ENCODE data around the gene INPP4B. TPM values are rescaled to one million over a fixed set of nuclear protein-coding genes. Genes with fewer than 3 reads are reported as not detected.

INPP4B gene
- polyA plus RNA-seq, 1 of the 3 experiments (the other 2 are of a cell fraction) = 0.08 TPM

DNA sequence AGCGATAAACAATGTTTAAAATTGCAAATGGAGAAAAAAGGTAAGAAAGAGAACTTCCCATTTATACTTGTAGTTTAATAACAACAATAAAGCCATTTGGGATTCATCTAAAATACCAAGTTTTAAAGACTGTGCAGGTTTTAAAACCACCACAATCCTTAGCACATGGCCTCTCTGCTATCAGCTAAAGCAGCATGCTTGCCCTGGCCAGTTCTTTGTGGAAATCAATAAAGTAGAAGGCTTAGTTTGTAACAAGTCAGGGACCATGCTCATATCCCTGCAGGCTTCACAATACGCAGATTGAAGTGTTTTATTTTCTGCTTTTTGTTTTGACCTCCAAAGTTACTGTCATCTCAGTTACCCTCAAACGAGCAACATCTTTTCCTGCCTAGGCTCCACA, 249.5 kb downstream of the INPP4B start (continued):
- TF ChIP-seq, protein P1, sequence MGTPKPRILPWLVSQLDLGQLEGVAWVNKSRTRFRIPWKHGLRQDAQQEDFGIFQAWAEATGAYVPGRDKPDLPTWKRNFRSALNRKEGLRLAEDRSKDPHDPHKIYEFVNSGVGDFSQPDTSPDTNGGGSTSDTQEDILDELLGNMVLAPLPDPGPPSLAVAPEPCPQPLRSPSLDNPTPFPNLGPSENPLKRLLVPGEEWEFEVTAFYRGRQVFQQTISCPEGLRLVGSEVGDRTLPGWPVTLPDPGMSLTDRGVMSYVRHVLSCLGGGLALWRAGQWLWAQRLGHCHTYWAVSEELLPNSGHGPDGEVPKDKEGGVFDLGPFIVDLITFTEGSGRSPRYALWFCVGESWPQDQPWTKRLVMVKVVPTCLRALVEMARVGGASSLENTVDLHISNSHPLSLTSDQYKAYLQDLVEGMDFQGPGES (IDR thresholded peaks at IDR 0.05; ENCODE audit: low read depth, low read length) = no peak
- TF ChIP-seq TAF1 (IDR thresholded peaks at IDR 0.05; ENCODE audit: borderline replicate concordance, low read depth, low read length) = no peak

DNA sequence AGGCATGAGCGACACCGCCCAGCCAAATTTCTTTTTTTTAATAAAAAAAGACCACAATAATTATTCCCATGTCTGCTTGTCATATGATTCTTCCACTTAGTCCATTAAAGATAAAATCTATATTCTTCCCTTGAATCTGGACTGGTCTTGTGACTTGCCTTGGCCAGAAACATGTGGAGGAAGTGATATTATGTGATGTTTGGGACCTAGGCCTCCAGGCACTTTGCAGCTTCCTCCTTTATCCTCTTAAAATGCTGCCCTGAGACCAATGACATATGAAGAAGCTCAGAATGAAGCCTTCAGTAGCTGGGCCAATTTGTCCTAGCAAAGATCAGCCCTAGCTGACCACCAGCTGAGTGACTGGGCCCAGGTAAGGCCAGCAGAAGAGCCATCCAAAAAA, 250.0 kb downstream of the INPP4B start:
- WGBS (ENCODE audit: low lambda C conversion rate) = 97% methylated on average over 2 of the region's 2 CpGs
- Histone ChIP-seq H4K20me1 (ENCODE audit: insufficient read depth) (no peaks in the 10 kb centered on the region), H3K9me2 (no peaks in the 10 kb centered on the region), H3K4me2 (no peak overlapping the region), H3K79me2 (ENCODE audit: insufficient read depth) (no peaks in the 10 kb centered on the region), H3K9me3 (no peaks in the 10 kb centered on the region), H3K36me3 (replicated peaks in 1 of 2; ENCODE audit: control insufficient read depth in 1 of 2, insufficient read depth in 2 of 2, low read length in 1 of 2) (no peaks in the 10 kb centered on the region), H3K27me3 (ENCODE audit: insufficient read depth) (no peaks in the 10 kb centered on the region), H2AFZ (ENCODE audit: low read depth) (no peak overlapping the region), H3K4me1 (ENCODE audit: control insufficient read depth in 1 of 2, insufficient read depth in 2 of 2, low read depth in 1 of 2, low read length in 1 of 2) (no peaks in the 10 kb centered on the region), H3F3A (replicated peaks; ENCODE audit: insufficient read depth) (no peaks in the 10 kb centered on the region), H3K9ac (no peak overlapping the region), H3K4me3 (ENCODE audit: low read depth in 2 of 2, low read length in 1 of 2) (no peak overlapping the region), H3K27ac (ENCODE audit: low read depth in 2 of 2, low read length in 1 of 2) (no peak overlapping the region)
- TF ChIP-seq POLR2AphosphoS5 (IDR thresholded peaks at IDR 0.05; ENCODE audit: low read depth, low read length) = no peak
- no peak for TF ChIP-seq MXI1 (IDR thresholded peaks at IDR 0.05; ENCODE audit: low read depth, low read length)
- no peak for TF ChIP-seq FOXM1 (IDR thresholded peaks at IDR 0.05; ENCODE audit: low read depth)
- no peak for TF ChIP-seq NRF1 (IDR thresholded peaks at IDR 0.05; ENCODE audit: low read depth, low read length)
- TF ChIP-seq, protein P2, sequence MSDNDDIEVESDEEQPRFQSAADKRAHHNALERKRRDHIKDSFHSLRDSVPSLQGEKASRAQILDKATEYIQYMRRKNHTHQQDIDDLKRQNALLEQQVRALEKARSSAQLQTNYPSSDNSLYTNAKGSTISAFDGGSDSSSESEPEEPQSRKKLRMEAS (IDR thresholded peaks at IDR 0.05; ENCODE audit: low read depth) = no peak
- TF ChIP-seq, protein P3, sequence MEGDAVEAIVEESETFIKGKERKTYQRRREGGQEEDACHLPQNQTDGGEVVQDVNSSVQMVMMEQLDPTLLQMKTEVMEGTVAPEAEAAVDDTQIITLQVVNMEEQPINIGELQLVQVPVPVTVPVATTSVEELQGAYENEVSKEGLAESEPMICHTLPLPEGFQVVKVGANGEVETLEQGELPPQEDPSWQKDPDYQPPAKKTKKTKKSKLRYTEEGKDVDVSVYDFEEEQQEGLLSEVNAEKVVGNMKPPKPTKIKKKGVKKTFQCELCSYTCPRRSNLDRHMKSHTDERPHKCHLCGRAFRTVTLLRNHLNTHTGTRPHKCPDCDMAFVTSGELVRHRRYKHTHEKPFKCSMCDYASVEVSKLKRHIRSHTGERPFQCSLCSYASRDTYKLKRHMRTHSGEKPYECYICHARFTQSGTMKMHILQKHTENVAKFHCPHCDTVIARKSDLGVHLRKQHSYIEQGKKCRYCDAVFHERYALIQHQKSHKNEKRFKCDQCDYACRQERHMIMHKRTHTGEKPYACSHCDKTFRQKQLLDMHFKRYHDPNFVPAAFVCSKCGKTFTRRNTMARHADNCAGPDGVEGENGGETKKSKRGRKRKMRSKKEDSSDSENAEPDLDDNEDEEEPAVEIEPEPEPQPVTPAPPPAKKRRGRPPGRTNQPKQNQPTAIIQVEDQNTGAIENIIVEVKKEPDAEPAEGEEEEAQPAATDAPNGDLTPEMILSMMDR (IDR thresholded peaks at IDR 0.05) = no peak
- TF ChIP-seq YY1 (IDR thresholded peaks at IDR 0.05; ENCODE audit: low read depth) = no peak
- no peak for TF ChIP-seq GATA2 (CRISPR knock-in tag; IDR thresholded peaks at IDR 0.05)
- no peak for TF ChIP-seq GABPA (IDR thresholded peaks at IDR 0.05; ENCODE audit: low read depth)
- TF ChIP-seq, protein P4, sequence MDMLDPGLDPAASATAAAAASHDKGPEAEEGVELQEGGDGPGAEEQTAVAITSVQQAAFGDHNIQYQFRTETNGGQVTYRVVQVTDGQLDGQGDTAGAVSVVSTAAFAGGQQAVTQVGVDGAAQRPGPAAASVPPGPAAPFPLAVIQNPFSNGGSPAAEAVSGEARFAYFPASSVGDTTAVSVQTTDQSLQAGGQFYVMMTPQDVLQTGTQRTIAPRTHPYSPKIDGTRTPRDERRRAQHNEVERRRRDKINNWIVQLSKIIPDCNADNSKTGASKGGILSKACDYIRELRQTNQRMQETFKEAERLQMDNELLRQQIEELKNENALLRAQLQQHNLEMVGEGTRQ (IDR thresholded peaks at IDR 0.05; ENCODE audit: borderline replicate concordance, low read depth, low read length) = no peak
- TF ChIP-seq, protein P5, sequence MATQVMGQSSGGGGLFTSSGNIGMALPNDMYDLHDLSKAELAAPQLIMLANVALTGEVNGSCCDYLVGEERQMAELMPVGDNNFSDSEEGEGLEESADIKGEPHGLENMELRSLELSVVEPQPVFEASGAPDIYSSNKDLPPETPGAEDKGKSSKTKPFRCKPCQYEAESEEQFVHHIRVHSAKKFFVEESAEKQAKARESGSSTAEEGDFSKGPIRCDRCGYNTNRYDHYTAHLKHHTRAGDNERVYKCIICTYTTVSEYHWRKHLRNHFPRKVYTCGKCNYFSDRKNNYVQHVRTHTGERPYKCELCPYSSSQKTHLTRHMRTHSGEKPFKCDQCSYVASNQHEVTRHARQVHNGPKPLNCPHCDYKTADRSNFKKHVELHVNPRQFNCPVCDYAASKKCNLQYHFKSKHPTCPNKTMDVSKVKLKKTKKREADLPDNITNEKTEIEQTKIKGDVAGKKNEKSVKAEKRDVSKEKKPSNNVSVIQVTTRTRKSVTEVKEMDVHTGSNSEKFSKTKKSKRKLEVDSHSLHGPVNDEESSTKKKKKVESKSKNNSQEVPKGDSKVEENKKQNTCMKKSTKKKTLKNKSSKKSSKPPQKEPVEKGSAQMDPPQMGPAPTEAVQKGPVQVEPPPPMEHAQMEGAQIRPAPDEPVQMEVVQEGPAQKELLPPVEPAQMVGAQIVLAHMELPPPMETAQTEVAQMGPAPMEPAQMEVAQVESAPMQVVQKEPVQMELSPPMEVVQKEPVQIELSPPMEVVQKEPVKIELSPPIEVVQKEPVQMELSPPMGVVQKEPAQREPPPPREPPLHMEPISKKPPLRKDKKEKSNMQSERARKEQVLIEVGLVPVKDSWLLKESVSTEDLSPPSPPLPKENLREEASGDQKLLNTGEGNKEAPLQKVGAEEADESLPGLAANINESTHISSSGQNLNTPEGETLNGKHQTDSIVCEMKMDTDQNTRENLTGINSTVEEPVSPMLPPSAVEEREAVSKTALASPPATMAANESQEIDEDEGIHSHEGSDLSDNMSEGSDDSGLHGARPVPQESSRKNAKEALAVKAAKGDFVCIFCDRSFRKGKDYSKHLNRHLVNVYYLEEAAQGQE (IDR thresholded peaks at IDR 0.05; ENCODE audit: low read depth, low read length) = no peak
- TF ChIP-seq, protein P6, sequence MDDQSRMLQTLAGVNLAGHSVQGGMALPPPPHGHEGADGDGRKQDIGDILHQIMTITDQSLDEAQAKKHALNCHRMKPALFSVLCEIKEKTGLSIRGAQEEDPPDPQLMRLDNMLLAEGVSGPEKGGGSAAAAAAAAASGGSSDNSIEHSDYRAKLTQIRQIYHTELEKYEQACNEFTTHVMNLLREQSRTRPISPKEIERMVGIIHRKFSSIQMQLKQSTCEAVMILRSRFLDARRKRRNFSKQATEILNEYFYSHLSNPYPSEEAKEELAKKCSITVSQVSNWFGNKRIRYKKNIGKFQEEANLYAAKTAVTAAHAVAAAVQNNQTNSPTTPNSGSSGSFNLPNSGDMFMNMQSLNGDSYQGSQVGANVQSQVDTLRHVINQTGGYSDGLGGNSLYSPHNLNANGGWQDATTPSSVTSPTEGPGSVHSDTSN (IDR thresholded peaks at IDR 0.05) = no peak
- TF ChIP-seq, protein P1 (IDR thresholded peaks at IDR 0.05; ENCODE audit: low read depth, low read length) = no peak
- no peak for TF ChIP-seq JUND (IDR thresholded peaks at IDR 0.05)
- TF ChIP-seq MEF2A (IDR thresholded peaks at IDR 0.05; ENCODE audit: borderline replicate concordance, low read depth) = no peak
- CTCF ChIA-PET = no interaction called here
- DNase-seq = no peak
- POLR2A ChIA-PET = no interaction called here
